ENCODE results near the gene HES4.

DNA sequence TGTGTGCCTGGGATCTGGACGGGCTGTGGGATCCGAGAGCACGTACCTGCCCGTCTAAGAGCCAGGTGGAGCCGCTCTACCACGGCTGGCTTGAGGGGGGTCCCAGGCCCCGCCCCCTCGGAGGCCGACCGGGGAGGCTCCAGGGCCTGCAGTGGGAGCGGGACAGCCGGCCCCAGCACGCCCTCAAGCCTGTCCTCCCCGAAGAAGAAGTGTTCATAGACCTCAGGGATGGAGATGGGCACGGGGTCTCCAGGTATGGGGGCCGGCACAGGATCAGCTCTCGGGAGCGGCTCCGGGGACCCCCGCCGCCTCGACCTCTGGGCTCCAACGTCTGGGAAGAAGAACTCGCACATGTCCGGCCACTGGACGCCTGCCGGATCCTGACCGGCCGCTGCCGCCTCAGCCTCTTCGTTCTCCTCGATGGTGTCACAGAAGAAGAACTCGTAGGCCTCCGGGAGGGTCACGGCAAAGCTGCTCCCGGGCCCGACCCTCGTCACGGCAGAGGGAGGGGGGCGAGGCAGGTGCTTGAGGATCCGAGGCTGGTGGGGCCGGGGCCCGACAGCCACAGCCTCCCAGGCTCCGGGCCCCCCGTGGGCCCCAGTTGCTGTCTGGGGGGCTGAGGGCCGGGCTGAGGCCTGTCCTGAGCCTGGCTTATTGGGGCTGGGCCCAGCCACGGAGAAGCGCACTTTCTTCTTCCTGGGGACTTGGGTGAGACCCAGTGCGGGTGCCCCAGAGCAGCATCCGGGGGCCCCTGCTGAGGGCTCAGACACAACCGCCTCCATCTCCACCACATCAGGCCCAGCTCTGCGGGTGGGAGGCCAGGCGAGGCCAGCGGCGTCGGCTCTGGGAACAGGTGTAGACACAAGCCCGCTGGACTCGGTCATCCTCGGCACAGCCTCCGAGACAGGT lies 20.8 kb downstream of the HES4 start:
- TF ChIP-seq RAD21 (IDR thresholded peaks at IDR 0.05; ENCODE audit: low read depth): no peak
- TF ChIP-seq, protein P1, sequence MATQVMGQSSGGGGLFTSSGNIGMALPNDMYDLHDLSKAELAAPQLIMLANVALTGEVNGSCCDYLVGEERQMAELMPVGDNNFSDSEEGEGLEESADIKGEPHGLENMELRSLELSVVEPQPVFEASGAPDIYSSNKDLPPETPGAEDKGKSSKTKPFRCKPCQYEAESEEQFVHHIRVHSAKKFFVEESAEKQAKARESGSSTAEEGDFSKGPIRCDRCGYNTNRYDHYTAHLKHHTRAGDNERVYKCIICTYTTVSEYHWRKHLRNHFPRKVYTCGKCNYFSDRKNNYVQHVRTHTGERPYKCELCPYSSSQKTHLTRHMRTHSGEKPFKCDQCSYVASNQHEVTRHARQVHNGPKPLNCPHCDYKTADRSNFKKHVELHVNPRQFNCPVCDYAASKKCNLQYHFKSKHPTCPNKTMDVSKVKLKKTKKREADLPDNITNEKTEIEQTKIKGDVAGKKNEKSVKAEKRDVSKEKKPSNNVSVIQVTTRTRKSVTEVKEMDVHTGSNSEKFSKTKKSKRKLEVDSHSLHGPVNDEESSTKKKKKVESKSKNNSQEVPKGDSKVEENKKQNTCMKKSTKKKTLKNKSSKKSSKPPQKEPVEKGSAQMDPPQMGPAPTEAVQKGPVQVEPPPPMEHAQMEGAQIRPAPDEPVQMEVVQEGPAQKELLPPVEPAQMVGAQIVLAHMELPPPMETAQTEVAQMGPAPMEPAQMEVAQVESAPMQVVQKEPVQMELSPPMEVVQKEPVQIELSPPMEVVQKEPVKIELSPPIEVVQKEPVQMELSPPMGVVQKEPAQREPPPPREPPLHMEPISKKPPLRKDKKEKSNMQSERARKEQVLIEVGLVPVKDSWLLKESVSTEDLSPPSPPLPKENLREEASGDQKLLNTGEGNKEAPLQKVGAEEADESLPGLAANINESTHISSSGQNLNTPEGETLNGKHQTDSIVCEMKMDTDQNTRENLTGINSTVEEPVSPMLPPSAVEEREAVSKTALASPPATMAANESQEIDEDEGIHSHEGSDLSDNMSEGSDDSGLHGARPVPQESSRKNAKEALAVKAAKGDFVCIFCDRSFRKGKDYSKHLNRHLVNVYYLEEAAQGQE (IDR thresholded peaks at IDR 0.05; ENCODE audit: low read depth): no peak
- TF ChIP-seq FOXM1 (IDR thresholded peaks at IDR 0.05; ENCODE audit: borderline replicate concordance, low read depth): no peak
- TF ChIP-seq CEBPB (IDR thresholded peaks at IDR 0.05): no peak
- TF ChIP-seq CREB1 (IDR thresholded peaks at IDR 0.05; ENCODE audit: low read depth): no peak
- TF ChIP-seq TAF1 (IDR thresholded peaks at IDR 0.05; ENCODE audit: low read depth): no peak
- no peak for TF ChIP-seq TEAD4 (IDR thresholded peaks at IDR 0.05)
- no peak for TF ChIP-seq EP300 (IDR thresholded peaks at IDR 0.05; ENCODE audit: borderline replicate concordance)
- TF ChIP-seq, protein P2, sequence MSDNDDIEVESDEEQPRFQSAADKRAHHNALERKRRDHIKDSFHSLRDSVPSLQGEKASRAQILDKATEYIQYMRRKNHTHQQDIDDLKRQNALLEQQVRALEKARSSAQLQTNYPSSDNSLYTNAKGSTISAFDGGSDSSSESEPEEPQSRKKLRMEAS (IDR thresholded peaks at IDR 0.05): no peak
- TF ChIP-seq TCF12 (IDR thresholded peaks at IDR 0.05; ENCODE audit: low read depth): no peak
